CD4-positive, alpha-beta memory T cell (primary cell): ENCODE results near the gene KMT2B. TPM values are rescaled to one million over a fixed set of nuclear protein-coding genes. Genes with fewer than 3 reads are reported as not detected.
A peak's percentile ranks its signal among the peaks of the same experiment; 100 is the strongest.

Experiments
- CTCF ChIA-PET: fragments of 350-600 bp; sonication (Branson Sonifier 250); formaldehyde crosslinking; loops from one replicate; lab custom pipeline; 2021; ENCODE audit warnings: inconsistent platforms; ENCODE audit not compliant: partially characterized antibody; lab: Charles Lee
- POLR2A ChIA-PET: fragments of 350-600 bp; sonication (Branson Sonifier 250); formaldehyde crosslinking; loops from one replicate; lab custom pipeline; 2021; ENCODE audit not compliant: partially characterized antibody; lab: Charles Lee
- DNase-seq, 5 donors: peaks; one replicate each; pipeline versions ENCODE4 v3.0.0 to v3.0.0-alpha.2; 2020 to 2022; ENCODE audit warnings: mixed read lengths in 1 of 5
- H3K27ac ChIP-seq: one replicate; pipeline ENCODE4 v1.7.0; 2013; ENCODE audit warnings: low read depth, low read length
- H3K27me3 ChIP-seq: 2 replicates; pipeline ENCODE4 v1.7.0; 2013; ENCODE audit warnings: mild to moderate bottlenecking, low read length, moderate library complexity; ENCODE audit not compliant: insufficient read depth
- H3K36me3 ChIP-seq: 2 replicates; pipeline ENCODE4 v1.7.0; 2013; ENCODE audit warnings: mild to moderate bottlenecking, low read length, moderate library complexity; ENCODE audit not compliant: insufficient read depth
- H3K4me1 ChIP-seq: 2 replicates; pipeline ENCODE4 v1.7.0; 2013; ENCODE audit warnings: mild to moderate bottlenecking, low read length, moderate library complexity; ENCODE audit not compliant: insufficient read depth
- H3K4me3 ChIP-seq, 2 donors: one replicate each; pipeline ENCODE4 v1.7.0; 2013; ENCODE audit warnings: low read length in 2 of 2, mild to moderate bottlenecking in 1 of 2
- H3K9me3 ChIP-seq, 2 donors: one replicate each; pipeline ENCODE4 v1.7.0; 2013; ENCODE audit warnings: low read length in 2 of 2, control low read depth in 1 of 2; ENCODE audit not compliant: control insufficient read depth in 1 of 2
- H3K27ac Mint-ChIP-seq, 7 donors: one replicate each; pipeline ENCODE4 v1.8.0; 2020 to 2021; ENCODE audit warnings: mixed read lengths in 7 of 7, mild to moderate bottlenecking in 6 of 7, inconsistent platforms in 3 of 7, moderate library complexity in 3 of 7
- H3K27me3 Mint-ChIP-seq, 2 donors: one replicate each; pipeline ENCODE4 v1.8.0; 2020 to 2021; ENCODE audit warnings: mixed read lengths in 2 of 2
- H3K36me3 Mint-ChIP-seq, 2 donors: one replicate each; pipeline ENCODE4 v1.8.0; 2020 to 2021; ENCODE audit warnings: mixed read lengths in 2 of 2, inconsistent platforms in 1 of 2, mild to moderate bottlenecking in 1 of 2
- H3K4me1 Mint-ChIP-seq, 4 donors: one replicate each; pipeline ENCODE4 v1.8.0; 2020 to 2021; ENCODE audit warnings: mixed read lengths in 4 of 4, mild to moderate bottlenecking in 1 of 4
- H3K4me3 Mint-ChIP-seq, 8 donors: one replicate each; pipeline ENCODE4 v1.8.0; 2020 to 2021; ENCODE audit warnings: mixed read lengths in 8 of 8, mild to moderate bottlenecking in 7 of 8, moderate library complexity in 6 of 8, inconsistent platforms in 3 of 8
- H3K9me3 Mint-ChIP-seq, 8 donors: one replicate each; pipeline ENCODE4 v1.8.0; 2020 to 2021; ENCODE audit warnings: mixed read lengths in 8 of 8, mild to moderate bottlenecking in 5 of 8, inconsistent platforms in 3 of 8, moderate library complexity in 1 of 8
- intact Hi-C: fragments of 100-400 bp; cut with micrococcal nuclease; formaldehyde crosslinking; loops from one replicate; pipeline ENCODE4 v1.15.1; 2023
- polyA plus RNA-seq, 2 donors: library from polyadenylated mRNA; unstranded; fragments of 300-500 nt; fragmentation: Illumina TruSeq; gene quantifications; one replicate each; pipeline ENCODE4 v1.2.3, GENCODE V29; 2021
- total RNA-seq, 2 experiments: library from RNA; stranded (reverse); gene quantifications; one replicate each; pipeline ENCODE4 v1.2.3, GENCODE V29; 2021

KMT2B gene
- total and polyA plus RNA-seq, 4 experiments from 2014 or later = 2.8 to 84.3 (median 83.4) TPM; not detected in 1

DNA sequence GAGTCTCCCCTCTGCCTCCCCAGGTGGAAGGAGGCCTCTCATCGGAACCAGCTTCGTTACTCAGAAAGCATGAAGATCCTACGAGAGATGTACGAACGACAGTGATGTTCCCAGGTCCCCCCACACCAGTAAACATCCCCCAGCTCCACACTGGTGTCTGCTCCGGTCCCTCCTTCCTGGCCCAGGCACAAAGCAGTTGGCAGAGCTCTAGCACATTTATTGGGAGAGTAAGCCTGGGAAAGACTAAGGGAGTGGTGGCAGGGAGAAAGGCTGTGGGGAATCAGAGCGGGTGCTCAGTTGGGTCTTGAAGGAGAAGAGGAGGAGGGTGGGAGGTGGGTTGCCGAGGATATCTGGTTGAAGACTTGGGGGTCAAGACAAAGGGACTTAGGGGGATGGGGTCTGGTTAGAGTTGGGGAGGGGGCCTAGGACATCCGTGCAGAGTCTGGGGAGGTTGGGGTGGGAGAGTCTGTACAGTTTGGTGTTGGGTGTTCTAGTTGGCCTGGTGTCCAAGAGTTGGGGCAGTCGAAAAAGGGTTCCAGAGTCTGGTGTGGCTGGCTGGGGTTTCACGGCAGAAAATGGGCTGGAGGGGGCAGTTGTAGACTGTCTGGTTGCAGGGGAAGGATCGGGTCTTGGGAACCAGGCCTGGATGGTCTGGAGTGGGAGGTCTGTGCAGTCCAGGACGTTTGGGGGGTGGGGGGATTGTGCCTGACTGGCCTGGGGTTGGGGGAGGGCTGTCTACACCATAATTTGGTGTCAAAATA, 36.7 kb downstream of the KMT2B start:
- Histone ChIP-seq H3K27me3 (no peaks in the 10 kb centered on the region), H3K4me1 (peaks cover 35% of the 10 kb centered on the region), H3K36me3 (peaks cover 23% of the 10 kb centered on the region), H3K4me3 (no peak overlapping the region), H3K27ac (no peak overlapping the region), H3K9me3 (no peaks in the 10 kb centered on the region)
- intact Hi-C loops = no loop called here
- Mint-ChIP-seq H3K27ac (peak overlapping the region in 2 of 7 donors; percentile 27 to 56), H3K27me3 (peaks cover 0 to 2% of the 10 kb centered on the region in 2 donors), H3K9me3 (peaks cover 0 to 3% (median 0%) of the 10 kb centered on the region in 8 donors), H3K36me3 (peaks cover 6 to 22% of the 10 kb centered on the region in 2 donors), H3K4me1 (peaks cover 18 to 37% (median 25%) of the 10 kb centered on the region in 4 donors), H3K4me3 (peak overlapping the region in 4 of 8 donors; percentile 13 to 49 (median 40))
- POLR2A ChIA-PET = interaction anchor here (1.0 kb wide), 1 partner anchor 23 kb away, joined by 3 read pairs; no protein-coding TSS in a partner anchor
- no peak for DNase-seq
- CTCF ChIA-PET = no interaction called here

DNA sequence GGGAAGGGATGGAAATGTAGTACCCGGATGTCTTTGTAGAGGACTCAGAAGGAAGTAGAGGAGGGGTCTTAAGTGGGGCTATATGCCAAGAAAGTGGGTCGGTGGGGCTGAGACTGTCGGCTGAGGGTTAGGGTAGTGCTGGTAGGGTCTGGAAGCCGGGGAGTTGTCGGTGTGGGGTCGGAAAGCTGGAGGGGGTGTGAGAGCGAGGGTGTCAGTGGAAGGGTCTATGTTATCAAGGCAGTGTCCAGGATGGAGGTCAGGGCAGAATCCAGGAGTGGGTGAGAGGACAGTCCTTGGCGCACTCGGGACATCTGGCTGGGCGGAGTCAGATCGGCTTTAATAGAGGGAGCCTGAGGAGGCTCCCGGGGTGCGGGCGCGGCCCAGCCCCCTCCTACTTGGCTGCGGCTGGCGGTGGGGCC, 37.3 kb downstream of the KMT2B start:
- peaks cover 0 to 3% (median 0%) of the 10 kb centered on the region in 8 donors for H3K9me3 Mint-ChIP-seq
- Histone ChIP-seq H3K9me3 (no peaks in the 10 kb centered on the region), H3K4me3 (no peak overlapping the region), H3K27ac (no peak overlapping the region), H3K27me3 (no peaks in the 10 kb centered on the region), H3K4me1 (peaks cover 36% of the 10 kb centered on the region), H3K36me3 (peaks cover 23% of the 10 kb centered on the region)
- H3K36me3 Mint-ChIP-seq = peaks cover 6 to 22% of the 10 kb centered on the region in 2 donors
- H3K4me1 Mint-ChIP-seq = peaks cover 17 to 40% (median 27%) of the 10 kb centered on the region in 4 donors
- DNase-seq = no peak
- H3K27me3 Mint-ChIP-seq = peaks cover 0 to 2% of the 10 kb centered on the region in 2 donors
- H3K27ac Mint-ChIP-seq = peak overlapping the region in 3 of 7 donors; percentile 27 to 41 (median 32)
- intact Hi-C loops = no loop called here
- ChIA-PET CTCF (no interaction called here), POLR2A (interaction anchor here (2.9 to 3.6 kb wide), 3 partner anchors 10 to 15 kb away, joined by 16 to 23 read pairs (median 16); partner anchors contain the start of genes IGFLR1, PSENEN and U2AF1L4)
- peak overlapping the region in 7 of 8 donors; percentile 13 to 65 (median 40) for H3K4me3 Mint-ChIP-seq

DNA sequence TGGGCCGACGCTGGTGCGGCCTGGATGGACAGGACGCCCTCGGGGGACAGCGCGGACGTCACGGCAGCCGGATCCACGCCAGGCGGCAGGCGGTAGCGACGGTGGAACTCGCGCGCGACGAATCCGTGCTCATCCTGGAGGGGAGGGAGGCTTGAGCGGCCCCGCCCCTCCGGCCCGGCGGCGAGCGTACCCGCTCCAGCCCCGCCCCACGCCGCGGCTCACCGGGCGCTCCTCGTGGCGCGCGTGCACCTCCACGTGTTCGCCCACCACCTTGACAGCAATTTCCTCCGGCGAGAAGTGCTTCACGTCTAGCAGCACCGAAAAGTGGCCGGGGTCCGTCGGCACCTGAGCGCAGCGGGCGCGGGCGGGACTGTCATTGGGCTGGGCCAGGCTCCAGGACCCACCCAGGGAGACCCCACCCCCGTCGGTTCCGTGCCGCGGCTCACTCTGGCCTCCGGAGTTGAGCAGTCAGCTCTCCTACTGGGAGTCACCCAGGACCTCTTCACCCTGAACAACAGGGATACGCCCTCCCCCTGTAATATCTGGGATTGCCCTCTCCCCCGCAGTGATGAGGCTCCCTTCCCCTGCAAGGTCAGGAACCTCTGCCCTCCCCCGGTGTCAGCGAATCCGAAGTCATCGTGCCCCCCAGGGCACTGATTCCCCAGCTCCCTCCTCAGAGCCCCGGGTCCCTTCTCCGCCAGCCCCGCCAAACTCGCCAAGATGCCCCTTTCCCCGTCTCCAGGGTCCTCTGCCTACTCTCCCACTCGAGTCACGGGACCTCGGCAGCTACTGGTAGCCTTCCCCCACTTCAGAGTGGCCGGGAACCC, 38.0 kb downstream of the KMT2B start:
- peak overlapping the region in 4 of 7 donors; percentile 41 to 59 (median 50) for H3K27ac Mint-ChIP-seq
- H3K4me3 Mint-ChIP-seq = peak overlapping the region in 7 of 8 donors; percentile 13 to 61 (median 34)
- CTCF ChIA-PET = no interaction called here
- H3K36me3 Mint-ChIP-seq = peaks cover 6 to 22% of the 10 kb centered on the region in 2 donors
- Histone ChIP-seq H3K27ac (no peak overlapping the region), H3K36me3 (peaks cover 23% of the 10 kb centered on the region), H3K27me3 (no peaks in the 10 kb centered on the region), H3K4me1 (peaks cover 36% of the 10 kb centered on the region), H3K4me3 (no peak overlapping the region), H3K9me3 (no peaks in the 10 kb centered on the region)
- H3K4me1 Mint-ChIP-seq = peaks cover 17 to 40% (median 27%) of the 10 kb centered on the region in 4 donors
- H3K27me3 Mint-ChIP-seq = peaks cover 0 to 2% of the 10 kb centered on the region in 2 donors
- POLR2A ChIA-PET = interaction anchor here (2.4 to 3.6 kb wide), 4 partner anchors 7 to 16 kb away, joined by 14 to 23 read pairs (median 16); partner anchors contain the start of genes IGFLR1, LIN37, PSENEN and U2AF1L4
- H3K9me3 Mint-ChIP-seq = peaks cover 0 to 3% (median 0%) of the 10 kb centered on the region in 8 donors
- intact Hi-C loops = no loop called here
- DNase-seq = peak; percentile 57 to 69 (median 68)

DNA sequence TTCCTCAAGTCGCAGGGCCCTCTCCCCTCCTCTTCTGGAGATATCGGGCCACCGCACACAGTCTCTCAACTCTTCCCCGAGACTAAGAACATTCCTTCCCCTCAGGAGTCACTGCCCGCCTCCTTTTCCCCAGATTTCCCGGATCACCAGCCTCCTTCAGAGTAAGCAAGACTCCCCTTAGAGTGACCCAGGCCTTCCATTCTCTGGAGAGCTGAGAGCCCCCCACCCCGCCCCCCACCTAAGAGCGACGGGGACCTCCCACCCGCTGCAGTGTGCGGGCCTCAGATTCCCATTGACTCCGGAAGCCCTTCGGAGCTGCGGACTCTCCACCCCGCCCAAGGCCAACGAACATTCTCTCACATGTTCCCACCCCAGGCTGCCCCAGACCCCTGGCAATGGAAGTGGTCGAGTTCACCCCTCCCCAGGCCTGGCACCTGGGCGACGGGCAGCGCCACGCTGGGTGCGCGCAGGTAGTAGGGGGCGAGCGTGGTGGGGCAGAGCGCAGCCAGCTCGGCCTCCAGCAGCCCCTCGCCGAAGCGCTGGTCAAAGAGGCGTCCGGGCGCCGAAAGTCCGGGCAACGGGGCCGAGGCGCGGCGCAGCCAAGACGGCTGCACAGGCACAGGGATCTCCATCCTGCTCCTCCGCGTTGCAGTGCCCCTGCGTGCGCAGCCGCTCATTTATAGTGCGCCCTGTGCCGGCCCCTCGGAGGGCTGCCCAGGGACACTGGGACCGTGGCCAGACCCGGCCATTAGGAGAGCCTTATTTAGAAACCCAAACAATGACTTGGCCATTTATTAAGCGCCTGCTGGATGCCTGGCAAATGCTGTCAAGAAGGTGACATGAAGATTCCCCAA, 38.8 kb downstream of the KMT2B start, which contains the start of gene HSPB6:
TSS of gene HSPB6 (minus strand) at position 653 of the 854 bp plus-strand sequence. CDS start at position 632, 21 bp downstream.
- peaks cover 0 to 2% of the 10 kb centered on the region in 2 donors for H3K27me3 Mint-ChIP-seq
- H3K27ac Mint-ChIP-seq = peak within 1 kb of the TSS; percentile 94 to 99 (median 97)
- H3K9me3 ChIP-seq = no peaks in the 10 kb centered on the region
- ChIA-PET POLR2A (interaction anchor here (0.7 to 3.6 kb wide), 5 partner anchors 8 to 54 kb away, joined by 3 to 23 read pairs (median 16); partner anchors contain the start of genes IGFLR1, LIN37, PSENEN and U2AF1L4), CTCF (interaction anchor here (1.3 kb wide), 2 partner anchors 9 to 246 kb away, joined by 3 to 5 read pairs; partner anchors contain the start of gene LIN37)
- peak within 1 kb of the TSS in 1 of 2 donors; percentile 91 for H3K4me3 ChIP-seq
- H3K36me3 Mint-ChIP-seq = peaks cover 6 to 22% of the 10 kb centered on the region in 2 donors
- H3K27ac ChIP-seq = peak within 1 kb of the TSS; percentile 89
- DNase-seq = no peak
- H3K27me3 ChIP-seq = no peaks in the 10 kb centered on the region
- H3K36me3 ChIP-seq = peaks cover 23% of the 10 kb centered on the region
- H3K4me1 Mint-ChIP-seq = peaks cover 17 to 40% (median 27%) of the 10 kb centered on the region in 4 donors
- H3K4me3 Mint-ChIP-seq = peak within 1 kb of the TSS; percentile 94 to 100 (median 98)
- H3K4me1 ChIP-seq = peaks cover 36% of the 10 kb centered on the region
- intact Hi-C loops = no loop called here
- H3K9me3 Mint-ChIP-seq = peaks cover 0 to 3% (median 0%) of the 10 kb centered on the region in 8 donors

DNA sequence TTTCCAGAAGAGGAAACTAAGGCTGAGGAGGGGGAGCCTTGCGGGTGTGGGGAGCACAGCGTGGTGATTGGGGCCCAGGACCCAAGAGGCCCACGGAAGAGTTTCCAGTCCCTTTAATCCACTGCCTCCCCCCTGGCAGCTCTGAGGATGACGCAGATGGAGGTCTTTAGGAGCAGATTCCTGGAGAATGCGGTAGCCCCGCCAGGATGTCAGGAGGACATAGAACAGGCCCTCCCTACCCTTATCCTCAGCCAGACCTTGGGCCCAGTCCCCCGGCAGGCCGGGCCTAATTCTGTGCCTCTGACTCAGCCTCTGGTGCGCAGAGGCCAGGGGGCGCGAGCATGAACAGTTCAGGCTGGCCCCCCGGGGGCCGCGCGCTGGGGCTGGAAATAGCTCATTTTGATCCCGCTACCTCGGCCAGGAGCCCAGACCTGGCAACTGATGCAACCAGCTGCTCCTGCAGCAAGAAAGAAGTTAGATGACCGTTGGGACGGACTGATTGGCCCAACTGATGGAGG, 39.5 kb downstream of the KMT2B start:
- intact Hi-C loops = no loop called here
- Histone ChIP-seq H3K27ac (peak overlapping the region; percentile 89), H3K4me3 (peak overlapping the region in 1 of 2 donors; percentile 91), H3K36me3 (peaks cover 20% of the 10 kb centered on the region), H3K9me3 (no peaks in the 10 kb centered on the region), H3K4me1 (peaks cover 36% of the 10 kb centered on the region), H3K27me3 (no peaks in the 10 kb centered on the region)
- no peak for DNase-seq
- ChIA-PET CTCF (interaction anchor here (1.3 kb wide), 2 partner anchors 9 to 247 kb away, joined by 3 to 5 read pairs; partner anchors contain the start of gene LIN37), POLR2A (interaction anchor here (0.7 to 3.6 kb wide), 5 partner anchors 9 to 55 kb away, joined by 3 to 23 read pairs (median 16); partner anchors contain the start of genes IGFLR1, LIN37, PSENEN and U2AF1L4)
- Mint-ChIP-seq H3K9me3 (peaks cover 0 to 3% (median 0%) of the 10 kb centered on the region in 8 donors), H3K4me1 (peaks cover 17 to 40% (median 27%) of the 10 kb centered on the region in 4 donors), H3K27ac (peak overlapping the region in 6 of 7 donors; percentile 9 to 99 (median 95)), H3K4me3 (peak overlapping the region; percentile 94 to 100 (median 98)), H3K27me3 (peaks cover 0 to 2% of the 10 kb centered on the region in 2 donors), H3K36me3 (peaks cover 11 to 27% of the 10 kb centered on the region in 2 donors)
